Measurements from ENCODE around the gene GMPR2.

- no peak for TF ChIP-seq POLR2A (IDR thresholded peaks at IDR 0.05)
- TF ChIP-seq CTCF (IDR thresholded peaks at IDR 0.05) = no peak
These were observed 1.6 kb downstream of the GMPR2 start for GRCh38 chr14:24234095-24235005.

All from thyroid gland (tissue), 4 donors.